ENCODE measurements around the gene CEACAM16.

The CEACAM16 gene

GRCh38 chr19:44755219-44755618 is 56.3 kb downstream of the CEACAM16 start:
- ChIA-PET POLR2A (interaction anchor here (0.8 kb wide), 2 partner anchors 10 to 94 kb away, joined by 3 read pairs; no protein-coding TSS in a partner anchor), CTCF (interaction anchor here (0.7 kb wide), 1 partner anchor 31 kb away, joined by 3 read pairs; no protein-coding TSS in a partner anchor)
- TF ChIP-seq ELF4 (IDR thresholded peaks at IDR 0.05) (no peak), CTBP1 (IDR thresholded peaks at IDR 0.05; ENCODE audit: borderline replicate concordance) (no peak), TARDBP (IDR thresholded peaks at IDR 0.05) (no peak), SP1 (IDR thresholded peaks at IDR 0.05) (no peak), NFRKB (IDR thresholded peaks at IDR 0.05) (no peak), ZNF384 (IDR thresholded peaks at IDR 0.05) (no peak), PKNOX1 (IDR thresholded peaks at IDR 0.05) (no peak), LEF1 (IDR thresholded peaks at IDR 0.05; ENCODE audit: borderline replicate concordance) (no peak)
- DNase-seq (ENCODE audit: extremely low spot score), result no peak

- ChIA-PET CTCF (no interaction called here), POLR2A (no interaction called here)
- no peak for DNase-seq (ENCODE audit: extremely low spot score)
- no peak for TF ChIP-seq SP1 (IDR thresholded peaks at IDR 0.05)
- TF ChIP-seq ZNF384 (IDR thresholded peaks at IDR 0.05), result no peak
- no peak for TF ChIP-seq PKNOX1 (IDR thresholded peaks at IDR 0.05)
- no peak for TF ChIP-seq HDGF (IDR thresholded peaks at IDR 0.05; ENCODE audit: borderline replicate concordance)
- TF ChIP-seq L3MBTL2 (conservative IDR thresholded peaks at IDR 0.05), result no peak
- TF ChIP-seq LEF1 (IDR thresholded peaks at IDR 0.05; ENCODE audit: borderline replicate concordance), result no peak
- no peak for TF ChIP-seq CTBP1 (IDR thresholded peaks at IDR 0.05; ENCODE audit: borderline replicate concordance)
Observed at GRCh38 chr19:44756089-44756562, 57.2 kb downstream of the CEACAM16 start.

- POLR2A ChIA-PET, result interaction anchor here (1.0 kb wide), 1 partner anchor 64 kb away, joined by 3 read pairs; no protein-coding TSS in a partner anchor
- DNase-seq (ENCODE audit: extremely low spot score), result no peak
Observed at GRCh38 chr19:44757057-44757734, 58.2 kb downstream of the CEACAM16 start.

DNA sequence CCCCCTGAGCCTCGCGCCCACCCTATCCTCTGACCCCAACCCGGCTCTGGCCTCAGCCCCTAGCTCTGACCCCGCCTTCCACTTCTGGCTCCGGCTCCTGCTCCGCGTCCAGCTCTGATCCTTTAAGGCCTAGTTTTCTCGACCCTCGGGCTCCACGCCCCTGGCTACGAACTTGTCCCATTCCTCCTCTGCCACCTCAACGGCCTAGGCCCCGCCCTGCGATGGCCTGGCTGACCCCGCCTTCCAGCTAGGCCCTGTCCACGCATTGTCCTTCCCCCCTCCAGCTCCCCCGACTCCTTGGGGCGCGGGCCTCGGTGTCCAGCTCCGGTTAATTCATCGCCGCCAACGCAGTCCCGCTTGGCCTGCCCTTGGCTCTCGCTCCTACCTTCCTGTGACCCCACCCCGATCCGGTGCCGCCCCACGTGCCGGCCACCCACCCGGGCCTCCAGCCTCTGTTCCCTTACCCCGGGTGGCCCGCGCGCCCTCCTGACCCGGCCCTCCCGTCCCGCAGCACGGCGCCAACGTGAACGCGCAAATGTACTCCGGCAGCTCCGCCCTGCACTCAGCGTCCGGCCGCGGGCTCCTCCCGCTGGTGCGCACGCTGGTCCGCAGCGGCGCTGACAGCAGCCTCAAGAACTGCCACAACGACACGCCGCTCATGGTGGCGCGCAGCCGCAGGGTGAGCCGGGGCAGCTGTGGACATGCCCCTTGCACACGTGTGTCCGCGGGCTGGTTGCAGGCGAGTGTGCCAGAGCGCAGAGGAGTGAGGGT is 59.0 kb downstream of the CEACAM16 start:
- CTCF ChIA-PET, result interaction anchor here (0.6 to 1.3 kb wide), 2 partner anchors 33 to 40 kb away, joined by 3 read pairs; no protein-coding TSS in a partner anchor
- POLR2A ChIA-PET, result interaction anchor here (1.0 kb wide), 1 partner anchor 65 kb away, joined by 3 read pairs; no protein-coding TSS in a partner anchor
- no peak for TF ChIP-seq HDGF (IDR thresholded peaks at IDR 0.05; ENCODE audit: borderline replicate concordance)
- TF ChIP-seq ARNT (IDR thresholded peaks at IDR 0.05), result no peak
- TF ChIP-seq LEF1 (IDR thresholded peaks at IDR 0.05; ENCODE audit: borderline replicate concordance), result no peak
- TF ChIP-seq SUZ12 (IDR thresholded peaks at IDR 0.05), result no peak
- TF ChIP-seq FOXA1 (IDR thresholded peaks at IDR 0.05), result no peak
- no peak for TF ChIP-seq FOXK2 (IDR thresholded peaks at IDR 0.05)
- no peak for TF ChIP-seq ZNF384 (IDR thresholded peaks at IDR 0.05)
- no peak for TF ChIP-seq FOXM1 (IDR thresholded peaks at IDR 0.05; ENCODE audit: borderline replicate concordance)
- TF ChIP-seq SP1 (IDR thresholded peaks at IDR 0.05), result no peak
- TF ChIP-seq CTBP1 (IDR thresholded peaks at IDR 0.05; ENCODE audit: borderline replicate concordance), result no peak
- TF ChIP-seq NFRKB (IDR thresholded peaks at IDR 0.05), result no peak
- TF ChIP-seq L3MBTL2 (conservative IDR thresholded peaks at IDR 0.05), result no peak
- no peak for TF ChIP-seq PKNOX1 (IDR thresholded peaks at IDR 0.05)
- no peak for TF ChIP-seq TARDBP (IDR thresholded peaks at IDR 0.05)
- TF ChIP-seq BHLHE40 (IDR thresholded peaks at IDR 0.05; ENCODE audit: borderline replicate concordance), result no peak
- TF ChIP-seq ELF4 (IDR thresholded peaks at IDR 0.05), result no peak
- no peak for DNase-seq (ENCODE audit: extremely low spot score)

More at GRCh38 chr19:44757057-44757734, 58.2 kb downstream of the CEACAM16 start:
- CTCF ChIA-PET, result interaction anchor here (0.6 to 1.3 kb wide), 2 partner anchors 33 to 39 kb away, joined by 3 read pairs; no protein-coding TSS in a partner anchor
- TF ChIP-seq FOXK2 (IDR thresholded peaks at IDR 0.05) (no peak), ELF4 (IDR thresholded peaks at IDR 0.05) (no peak), HDGF (IDR thresholded peaks at IDR 0.05; ENCODE audit: borderline replicate concordance) (no peak), NFRKB (IDR thresholded peaks at IDR 0.05) (no peak), PKNOX1 (IDR thresholded peaks at IDR 0.05) (no peak), BHLHE40 (IDR thresholded peaks at IDR 0.05; ENCODE audit: borderline replicate concordance) (no peak)

GRCh38 chr19:44758596-44758995 is 59.6 kb downstream of the CEACAM16 start:
- POLR2A ChIA-PET, result no interaction called here
- CTCF ChIA-PET, result interaction anchor here (1.3 kb wide), 1 partner anchor 34 kb away, joined by 3 read pairs; no protein-coding TSS in a partner anchor
- no peak for DNase-seq (ENCODE audit: extremely low spot score)
- TF ChIP-seq SP1 (IDR thresholded peaks at IDR 0.05) (no peak), FOXM1 (IDR thresholded peaks at IDR 0.05; ENCODE audit: borderline replicate concordance) (no peak), L3MBTL2 (conservative IDR thresholded peaks at IDR 0.05) (no peak), NFRKB (IDR thresholded peaks at IDR 0.05) (no peak), LEF1 (IDR thresholded peaks at IDR 0.05; ENCODE audit: borderline replicate concordance) (no peak), CTBP1 (IDR thresholded peaks at IDR 0.05; ENCODE audit: borderline replicate concordance) (no peak), ZNF384 (IDR thresholded peaks at IDR 0.05) (no peak), ARNT (IDR thresholded peaks at IDR 0.05) (no peak), ELF4 (IDR thresholded peaks at IDR 0.05) (no peak), FOXK2 (IDR thresholded peaks at IDR 0.05) (no peak), PKNOX1 (IDR thresholded peaks at IDR 0.05) (no peak), SUZ12 (IDR thresholded peaks at IDR 0.05) (no peak), HDGF (IDR thresholded peaks at IDR 0.05; ENCODE audit: borderline replicate concordance) (no peak), TARDBP (IDR thresholded peaks at IDR 0.05) (no peak), BHLHE40 (IDR thresholded peaks at IDR 0.05; ENCODE audit: borderline replicate concordance) (no peak), FOXA1 (IDR thresholded peaks at IDR 0.05) (no peak)

Data from HEK293T (cell line).